Endothelial cell of umbilical vein (primary cell): ENCODE data around the gene SYTL1. TPM values are rescaled to one million over a fixed set of nuclear protein-coding genes. Genes with fewer than 3 reads are reported as not detected.

ENCODE experiments used
- polyA plus RNA-seq, 4 experiments: library from polyadenylated mRNA; depleted of rRNA in 3 of 4; stranded (reverse) in 3 of 4; unstranded in 1 of 4; fragments of >200 nt; gene quantifications; 2 replicates each; pipeline versions ENCODE4 v1.2.1 to v1.2.3, GENCODE V29; 2011 to 2012; ENCODE audit warnings: missing spikeins in 1 of 4
- small RNA-seq: library from RNA; depleted of rRNA; stranded (forward); fragments of <200 nt; gene quantifications from one replicate; pipeline ENCODE3, GENCODE V24; 2012; ENCODE audit warnings: low replicate concordance, low read depth; ENCODE audit not compliant: insufficient read depth, insufficient read length
- total RNA-seq: library from RNA; stranded (reverse); gene quantifications from 2 replicates; pipeline ENCODE4 v1.2.3, GENCODE V29; 2021

SYTL1 gene
- total and polyA plus RNA-seq, 2 donors (not counting 3 experiments of a cell fraction or from before 2014, with no cell fraction given) = 0.04 TPM; not detected in 1

Small RNA genes within 50 kb of the gene (small RNA-seq; reads per million reads assigned to genes)
- gene RNU6-48P = not detected

Other genes starting within 250 kb of the SYTL1 start
- gene SLC9A1, start 186.9 kb upstream of the SYTL1 start, total RNA-seq = 59.2 and 60.5 TPM in 2 replicates
- gene SLC9A1, start 186.9 kb upstream of the SYTL1 start, polyA plus RNA-seq = 22.8 and 23.7 TPM in 2 replicates
- 27.3 and 27.6 TPM in 2 replicates for gene WDTC1, start 107.4 kb upstream of the SYTL1 start, total RNA-seq
- 15.4 and 15.9 TPM in 2 replicates for gene WDTC1, start 107.4 kb upstream of the SYTL1 start, polyA plus RNA-seq
- 43.1 and 45.8 TPM in 2 replicates for gene TMEM222, start 19.9 kb upstream of the SYTL1 start, total RNA-seq
- 76.1 and 103 TPM in 2 replicates for gene TMEM222, start 19.9 kb upstream of the SYTL1 start, polyA plus RNA-seq
- 12.4 and 18.5 TPM in 2 replicates for gene MAP3K6, start 24.9 kb downstream of the SYTL1 start, total RNA-seq
- 9.9 and 12.7 TPM in 2 replicates for gene MAP3K6, start 24.9 kb downstream of the SYTL1 start, polyA plus RNA-seq
- not detected in 2 replicates for gene FCN3, start 32.8 kb downstream of the SYTL1 start, total RNA-seq
- gene FCN3, start 32.8 kb downstream of the SYTL1 start, polyA plus RNA-seq = 0.15 and 0.25 TPM in 2 replicates
- not detected in 2 replicates for gene CD164L2, start 41.3 kb downstream of the SYTL1 start, total RNA-seq
- not detected in 2 replicates for gene CD164L2, start 41.3 kb downstream of the SYTL1 start, polyA plus RNA-seq
- 1.8 and 2.4 TPM in 2 replicates for gene GPR3, start 50.6 kb downstream of the SYTL1 start, total RNA-seq
- gene GPR3, start 50.6 kb downstream of the SYTL1 start, polyA plus RNA-seq = 1.8 and 2.2 TPM in 2 replicates
- 169 and 172 TPM in 2 replicates for gene WASF2, start 148.1 kb downstream of the SYTL1 start, total RNA-seq
- gene WASF2, start 148.1 kb downstream of the SYTL1 start, polyA plus RNA-seq = 75.3 and 76.9 TPM in 2 replicates